Measurements from ENCODE around the gene KIF13A. TPM values are rescaled to one million over a fixed set of nuclear protein-coding genes. Genes with fewer than 3 reads are reported as not detected.
"Not testable (repeated sequence)": the region's sequence is repeated elsewhere in the genome, so short reads cannot be mapped to it uniquely, and the experiment has no call there.

KIF13A gene
- total and polyA plus RNA-seq, 2 experiments from 2014 or later, result 8.4 to 28.2 TPM

DNA sequence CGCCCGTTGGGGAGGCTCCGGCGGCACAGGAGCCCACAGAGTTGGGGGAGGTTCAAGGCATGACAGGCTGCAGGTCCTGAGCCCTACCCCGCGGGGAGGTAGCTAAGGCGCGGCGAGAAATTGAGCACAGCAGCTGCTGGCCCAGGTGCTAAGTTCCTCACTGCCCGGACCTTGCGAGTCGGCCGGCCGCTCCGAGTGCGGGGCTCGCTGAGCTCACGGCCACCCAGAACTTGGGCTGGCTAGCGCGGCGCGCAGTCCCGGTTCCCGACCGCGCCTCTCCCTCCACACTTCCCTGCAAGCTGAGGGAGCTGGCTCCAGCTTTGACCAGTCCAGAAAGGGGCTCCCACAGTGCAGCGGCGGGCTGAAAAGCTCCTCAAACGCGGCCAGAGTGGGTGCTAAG, 23.9 kb upstream of the KIF13A start:
- Mint-ChIP-seq H3K4me1 (peaks cover 8% of the 10 kb centered on the region), H3K27me3 (ENCODE audit: insufficient read depth, low read depth, poor library complexity) (peaks cover 2% of the 10 kb centered on the region), H3K9me3 (0 out of 3 replicates have a peak, but pooled peaks cover 3% of the 10 kb centered on the region), H3K4me3 (no peak overlapping the region), H3K36me3 (ENCODE audit: low read depth) (no peaks in the 10 kb centered on the region), H3K27ac (no peak overlapping the region)
- H3K4me3 ChIP-seq, result no peak overlapping the region
- no peak overlapping the region for H3K4me2 ChIP-seq
- H3K27ac ChIP-seq (ENCODE audit: low read depth), result no peak overlapping the region
- H3K36me3 ChIP-seq (ENCODE audit: insufficient read depth), result no peaks in the 10 kb centered on the region; the same call in 1 of the 2 replicates
- no peaks in the 10 kb centered on the region for H4K20me1 ChIP-seq (replicated peaks; ENCODE audit: insufficient read depth)
- H3K27me3 ChIP-seq (ENCODE audit: insufficient read depth), result no peaks in the 10 kb centered on the region
- H3K4me1 ChIP-seq (ENCODE audit: insufficient read depth), result peaks cover 8% of the 10 kb centered on the region; the same call in 1 of the 2 replicates
- H3K79me2 ChIP-seq (replicated peaks; ENCODE audit: insufficient read depth), result no peaks in the 10 kb centered on the region
- DNase-seq (ENCODE audit: low spot score) (no peak), ATAC-seq (no peak)
- TF ChIP-seq JUNB (IDR thresholded peaks at IDR 0.05; ENCODE audit: unreplicated experiment) (no peak), POLR2AphosphoS5 (IDR thresholded peaks at IDR 0.05; ENCODE audit: low read depth) (no peak), ZNF331 (CRISPR knock-in tag; IDR thresholded peaks at IDR 0.05; ENCODE audit: low read depth) (no peak), ZNF114 (CRISPR knock-in tag; IDR thresholded peaks at IDR 0.05) (no peak)
- TF ChIP-seq, protein P1, sequence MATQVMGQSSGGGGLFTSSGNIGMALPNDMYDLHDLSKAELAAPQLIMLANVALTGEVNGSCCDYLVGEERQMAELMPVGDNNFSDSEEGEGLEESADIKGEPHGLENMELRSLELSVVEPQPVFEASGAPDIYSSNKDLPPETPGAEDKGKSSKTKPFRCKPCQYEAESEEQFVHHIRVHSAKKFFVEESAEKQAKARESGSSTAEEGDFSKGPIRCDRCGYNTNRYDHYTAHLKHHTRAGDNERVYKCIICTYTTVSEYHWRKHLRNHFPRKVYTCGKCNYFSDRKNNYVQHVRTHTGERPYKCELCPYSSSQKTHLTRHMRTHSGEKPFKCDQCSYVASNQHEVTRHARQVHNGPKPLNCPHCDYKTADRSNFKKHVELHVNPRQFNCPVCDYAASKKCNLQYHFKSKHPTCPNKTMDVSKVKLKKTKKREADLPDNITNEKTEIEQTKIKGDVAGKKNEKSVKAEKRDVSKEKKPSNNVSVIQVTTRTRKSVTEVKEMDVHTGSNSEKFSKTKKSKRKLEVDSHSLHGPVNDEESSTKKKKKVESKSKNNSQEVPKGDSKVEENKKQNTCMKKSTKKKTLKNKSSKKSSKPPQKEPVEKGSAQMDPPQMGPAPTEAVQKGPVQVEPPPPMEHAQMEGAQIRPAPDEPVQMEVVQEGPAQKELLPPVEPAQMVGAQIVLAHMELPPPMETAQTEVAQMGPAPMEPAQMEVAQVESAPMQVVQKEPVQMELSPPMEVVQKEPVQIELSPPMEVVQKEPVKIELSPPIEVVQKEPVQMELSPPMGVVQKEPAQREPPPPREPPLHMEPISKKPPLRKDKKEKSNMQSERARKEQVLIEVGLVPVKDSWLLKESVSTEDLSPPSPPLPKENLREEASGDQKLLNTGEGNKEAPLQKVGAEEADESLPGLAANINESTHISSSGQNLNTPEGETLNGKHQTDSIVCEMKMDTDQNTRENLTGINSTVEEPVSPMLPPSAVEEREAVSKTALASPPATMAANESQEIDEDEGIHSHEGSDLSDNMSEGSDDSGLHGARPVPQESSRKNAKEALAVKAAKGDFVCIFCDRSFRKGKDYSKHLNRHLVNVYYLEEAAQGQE (IDR thresholded peaks at IDR 0.05; ENCODE audit: unreplicated experiment), result no peak
- no peaks in the 10 kb centered on the region for H3K9me2 ChIP-seq (ENCODE audit: insufficient read depth)
- no peaks in the 10 kb centered on the region for H3F3A ChIP-seq (replicated peaks; ENCODE audit: low read depth)
- H2AFZ ChIP-seq, result peak overlapping the region; percentile 72; the same call in 1 of the 2 replicates

DNA sequence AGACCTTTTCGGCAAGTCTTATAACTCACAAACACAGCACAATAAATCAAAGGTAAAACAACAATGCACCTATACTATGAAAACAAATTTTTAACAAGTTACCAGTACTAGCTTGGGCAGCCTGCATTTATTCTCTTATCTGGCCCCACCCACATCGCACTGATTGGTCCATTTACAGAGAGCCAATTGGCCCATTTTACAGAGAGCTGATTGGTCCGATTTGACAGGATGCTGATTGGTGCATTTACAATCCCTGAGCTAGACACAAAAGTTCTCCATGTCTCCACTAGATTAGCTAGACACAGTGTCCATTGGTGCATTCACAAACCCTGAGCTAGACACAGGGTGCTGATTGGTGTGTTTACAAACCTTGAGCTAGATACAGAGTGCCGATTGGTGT, 23.1 kb upstream of the KIF13A start:
- not testable (repeated sequence) for H3K27ac Mint-ChIP-seq; H3K9me2 ChIP-seq (ENCODE audit: insufficient read depth); H3K4me1 Mint-ChIP-seq; H3K4me3 Mint-ChIP-seq; H3K27ac ChIP-seq (ENCODE audit: low read depth); H3K4me1 ChIP-seq (ENCODE audit: insufficient read depth); H3K79me2 ChIP-seq (replicated peaks; ENCODE audit: insufficient read depth); H3F3A ChIP-seq (replicated peaks; ENCODE audit: low read depth); H3K36me3 Mint-ChIP-seq (ENCODE audit: low read depth); H3K4me3 ChIP-seq; H2AFZ ChIP-seq; H3K9me3 Mint-ChIP-seq; H3K36me3 ChIP-seq (ENCODE audit: insufficient read depth); H3K27me3 Mint-ChIP-seq (ENCODE audit: insufficient read depth, low read depth, poor library complexity); H3K4me2 ChIP-seq; DNase-seq (ENCODE audit: low spot score); ATAC-seq; H3K27me3 ChIP-seq (ENCODE audit: insufficient read depth); H4K20me1 ChIP-seq (replicated peaks; ENCODE audit: insufficient read depth)

DNA sequence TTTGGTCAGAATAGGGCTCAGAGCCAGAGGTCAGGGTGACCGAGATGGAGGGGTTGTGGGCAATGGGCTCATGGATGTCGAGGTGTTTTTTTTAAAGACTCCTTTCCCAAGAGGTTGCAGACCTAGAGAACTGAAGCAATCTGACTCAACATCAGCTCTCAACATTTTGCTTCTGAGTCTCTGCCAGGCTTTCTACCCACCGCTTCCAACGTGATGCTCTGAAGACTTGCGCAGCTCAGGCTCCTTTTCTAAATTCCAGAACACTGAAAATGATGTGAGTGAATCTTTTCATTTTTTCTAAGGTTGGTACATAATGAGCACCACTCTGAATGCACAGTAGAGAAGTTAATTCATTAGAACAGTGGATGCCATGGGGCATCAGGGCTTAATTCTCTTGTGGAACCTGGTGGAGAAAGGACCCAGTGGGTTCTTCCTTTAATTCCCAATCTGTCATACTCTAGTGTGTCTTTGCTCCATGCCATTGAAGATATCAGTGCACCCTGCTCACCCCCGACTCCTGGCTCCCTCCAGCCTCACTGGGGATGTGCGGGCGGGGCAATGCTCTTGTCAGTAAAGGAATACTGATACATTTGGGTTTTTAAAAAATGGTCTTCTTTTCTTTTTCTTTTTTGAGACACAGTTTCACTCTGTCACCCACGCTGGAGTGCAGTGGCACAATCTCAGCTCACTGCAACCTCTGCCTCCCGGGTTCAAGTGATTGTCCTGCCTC, 17.0 kb upstream of the KIF13A start:
- H3K9me2 ChIP-seq (ENCODE audit: insufficient read depth), result no peaks in the 10 kb centered on the region
- H3K4me1 ChIP-seq (ENCODE audit: insufficient read depth), result no peaks in the 10 kb centered on the region
- H3F3A ChIP-seq (replicated peaks; ENCODE audit: low read depth), result no peaks in the 10 kb centered on the region
- peaks cover 4% of the 10 kb centered on the region; the same call in 2 of the 3 replicates for H3K4me1 Mint-ChIP-seq
- peaks cover 4% of the 10 kb centered on the region for H3K27me3 Mint-ChIP-seq (ENCODE audit: insufficient read depth, low read depth, poor library complexity)
- no peaks in the 10 kb centered on the region for H3K79me2 ChIP-seq (replicated peaks; ENCODE audit: insufficient read depth)
- no peak overlapping the region; the same call in 1 of the 2 replicates for H3K27ac Mint-ChIP-seq
- no peak overlapping the region for H3K4me3 ChIP-seq
- no peak overlapping the region for H3K4me3 Mint-ChIP-seq
- peak overlapping the region; percentile 0; the same call in 1 of the 2 replicates for H2AFZ ChIP-seq
- H3K4me2 ChIP-seq, result no peak overlapping the region
- DNase-seq (ENCODE audit: low spot score), result no peak
- no peak for ATAC-seq
- no peaks in the 10 kb centered on the region for H3K36me3 Mint-ChIP-seq (ENCODE audit: low read depth)
- no peaks in the 10 kb centered on the region for H3K27me3 ChIP-seq (ENCODE audit: insufficient read depth)
- H4K20me1 ChIP-seq (replicated peaks; ENCODE audit: insufficient read depth), result no peaks in the 10 kb centered on the region
- no peak overlapping the region for H3K27ac ChIP-seq (ENCODE audit: low read depth)
- H3K9me3 Mint-ChIP-seq, result no peaks in the 10 kb centered on the region
- H3K36me3 ChIP-seq (ENCODE audit: insufficient read depth), result no peaks in the 10 kb centered on the region
- TF ChIP-seq, protein P2, sequence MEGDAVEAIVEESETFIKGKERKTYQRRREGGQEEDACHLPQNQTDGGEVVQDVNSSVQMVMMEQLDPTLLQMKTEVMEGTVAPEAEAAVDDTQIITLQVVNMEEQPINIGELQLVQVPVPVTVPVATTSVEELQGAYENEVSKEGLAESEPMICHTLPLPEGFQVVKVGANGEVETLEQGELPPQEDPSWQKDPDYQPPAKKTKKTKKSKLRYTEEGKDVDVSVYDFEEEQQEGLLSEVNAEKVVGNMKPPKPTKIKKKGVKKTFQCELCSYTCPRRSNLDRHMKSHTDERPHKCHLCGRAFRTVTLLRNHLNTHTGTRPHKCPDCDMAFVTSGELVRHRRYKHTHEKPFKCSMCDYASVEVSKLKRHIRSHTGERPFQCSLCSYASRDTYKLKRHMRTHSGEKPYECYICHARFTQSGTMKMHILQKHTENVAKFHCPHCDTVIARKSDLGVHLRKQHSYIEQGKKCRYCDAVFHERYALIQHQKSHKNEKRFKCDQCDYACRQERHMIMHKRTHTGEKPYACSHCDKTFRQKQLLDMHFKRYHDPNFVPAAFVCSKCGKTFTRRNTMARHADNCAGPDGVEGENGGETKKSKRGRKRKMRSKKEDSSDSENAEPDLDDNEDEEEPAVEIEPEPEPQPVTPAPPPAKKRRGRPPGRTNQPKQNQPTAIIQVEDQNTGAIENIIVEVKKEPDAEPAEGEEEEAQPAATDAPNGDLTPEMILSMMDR (conservative IDR thresholded peaks at IDR 0.05; ENCODE audit: low read depth in 2 of 2), result no peak
- TF ChIP-seq JUNB (IDR thresholded peaks at IDR 0.05; ENCODE audit: unreplicated experiment) (no peak), ZNF331 (CRISPR knock-in tag; IDR thresholded peaks at IDR 0.05; ENCODE audit: low read depth) (no peak)

Data from GM23338 (cell line).